Endodermal cell (in vitro differentiated cells): Measurements from ENCODE around the gene ERCC3. TPM values are rescaled to one million over a fixed set of nuclear protein-coding genes. Genes with fewer than 3 reads are reported as not detected.

ENCODE experiments used
- DNase-seq: peaks from one replicate; pipeline ENCODE4 v3.0.0-alpha.2; 2017
- H3K27ac ChIP-seq: 2 replicates; pipeline ENCODE4 v1.5.1; 2013; ENCODE audit warnings: mild to moderate bottlenecking, low read depth, low read length, moderate library complexity
- H3K27me3 ChIP-seq: 2 replicates; pipeline ENCODE4 v1.6.1; 2013; ENCODE audit warnings: mild to moderate bottlenecking, low read length, moderate library complexity; ENCODE audit not compliant: insufficient read depth, control insufficient read depth, poor library complexity, severe bottlenecking
- H3K36me3 ChIP-seq: 2 replicates; pipeline ENCODE4 v1.7.0; 2013; ENCODE audit warnings: mild to moderate bottlenecking, low read length, moderate library complexity; ENCODE audit not compliant: control insufficient read depth, insufficient read depth
- H3K4me1 ChIP-seq: one replicate; pipeline ENCODE4 v1.7.0; 2013; ENCODE audit warnings: low read length; ENCODE audit not compliant: control insufficient read depth, insufficient read depth
- H3K4me3 ChIP-seq: 2 replicates; pipeline ENCODE4 v1.5.1; 2013; ENCODE audit warnings: mild to moderate bottlenecking, low read length, moderate library complexity
- H3K9ac ChIP-seq: 2 replicates; pipeline ENCODE4 v1.6.1; 2013; ENCODE audit warnings: mild to moderate bottlenecking, low read length, moderate library complexity; ENCODE audit not compliant: poor library complexity, severe bottlenecking; ENCODE audit errors: extremely low read depth
- H3K9me3 ChIP-seq: 2 replicates; pipeline ENCODE4 v1.6.1; 2013; ENCODE audit warnings: mild to moderate bottlenecking, low read length, moderate library complexity; ENCODE audit not compliant: control insufficient read depth
- H3K27ac Mint-ChIP-seq: 2 replicates; pipeline ENCODE4 v1.8.0; 2020; ENCODE audit warnings: mixed read lengths
- H3K27me3 Mint-ChIP-seq: 2 replicates; pipeline ENCODE4 v1.8.0; 2021; ENCODE audit warnings: mild to moderate bottlenecking, mixed read lengths; ENCODE audit not compliant: insufficient read depth
- H3K36me3 Mint-ChIP-seq: 2 replicates; pipeline ENCODE4 v1.8.0; 2020; ENCODE audit warnings: low read depth, mixed read lengths
- H3K4me1 Mint-ChIP-seq: 2 replicates; pipeline ENCODE4 v1.8.0; 2020; ENCODE audit warnings: mixed read lengths
- H3K4me3 Mint-ChIP-seq: 2 replicates; pipeline ENCODE4 v1.8.0; 2020; ENCODE audit warnings: mild to moderate bottlenecking, moderate library complexity, mixed read lengths
- H3K9me3 Mint-ChIP-seq: 2 replicates; pipeline ENCODE4 v1.8.0; 2020; ENCODE audit warnings: mild to moderate bottlenecking, mixed read lengths
- WGBS, 2 experiments: methylation state at CpG; one replicate each; pipeline versions ENCODE4 v1.1.5 to v1.1.7; 2013; ENCODE audit warnings: missing lambda C conversion rate in 2 of 2, mixed read lengths in 1 of 2; ENCODE audit not compliant: insufficient coverage in 1 of 2, insufficient read length in 1 of 2; 5-methylcytosine and 5-hydroxymethylcytosine counted together
- total RNA-seq, 2 donors: library from RNA; stranded (reverse); fragmentation: NEBNext Ultra II Directional in 1 of 2; extraction: Animal tissue kit (Norgen Biotek cat#: 25700) in 1 of 2; gene quantifications; 2 replicates in 1 of 2; 3 replicates in 1 of 2; pipeline ENCODE4 v1.2.1, GENCODE V29; 2021
- TF ChIP-seq, protein P1 (sequence below): fragments of 200-600 bp; sonication (generic); conservative IDR thresholded peaks from 2 replicates; pipeline ENCODE4 v1.5.0; 2021; ENCODE audit warnings: antibody characterized with exemption, mild to moderate bottlenecking

The ERCC3 gene
- total RNA-seq, 2 donors from 2014 or later, result 64.5 to 72.6 TPM

DNA sequence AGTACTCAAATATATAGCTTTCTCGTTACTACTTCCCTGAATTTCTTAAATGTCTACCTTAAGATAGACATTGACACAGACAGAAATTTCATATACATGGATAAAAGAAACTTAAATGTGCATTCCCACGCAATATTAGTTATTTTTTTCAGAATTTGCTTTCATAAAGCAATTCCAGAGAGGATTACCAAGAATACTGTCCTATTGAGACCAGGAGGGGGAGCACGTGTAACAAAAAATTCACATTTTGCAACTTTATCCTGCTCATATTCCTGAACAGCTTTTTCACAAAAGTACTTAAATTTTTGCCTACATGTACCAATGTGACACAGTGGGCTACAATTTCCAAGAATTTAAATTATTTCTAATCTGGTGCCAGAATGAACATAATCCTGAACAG, 30.7 kb upstream of the ERCC3 start:
- Mint-ChIP-seq H3K36me3 (peaks cover 37% of the 10 kb centered on the region), H3K4me1 (no peaks in the 10 kb centered on the region), H3K27me3 (no peaks in the 10 kb centered on the region), H3K27ac (no peak overlapping the region), H3K9me3 (peaks cover 6% of the 10 kb centered on the region), H3K4me3 (no peak overlapping the region)
- Histone ChIP-seq H3K27me3 (no peaks in the 10 kb centered on the region), H3K27ac (no peak overlapping the region), H3K4me1 (no peaks in the 10 kb centered on the region), H3K9ac (no peak overlapping the region), H3K4me3 (no peak overlapping the region), H3K36me3 (peaks cover 65% of the 10 kb centered on the region), H3K9me3 (peaks cover 7% of the 10 kb centered on the region)
- no peak for DNase-seq
- 62% methylated on average over 3 of the region's 3 CpGs; no CpG with 5 or more reads in 1 of the 2 experiments for WGBS, 2 experiments
- TF ChIP-seq, protein P1, sequence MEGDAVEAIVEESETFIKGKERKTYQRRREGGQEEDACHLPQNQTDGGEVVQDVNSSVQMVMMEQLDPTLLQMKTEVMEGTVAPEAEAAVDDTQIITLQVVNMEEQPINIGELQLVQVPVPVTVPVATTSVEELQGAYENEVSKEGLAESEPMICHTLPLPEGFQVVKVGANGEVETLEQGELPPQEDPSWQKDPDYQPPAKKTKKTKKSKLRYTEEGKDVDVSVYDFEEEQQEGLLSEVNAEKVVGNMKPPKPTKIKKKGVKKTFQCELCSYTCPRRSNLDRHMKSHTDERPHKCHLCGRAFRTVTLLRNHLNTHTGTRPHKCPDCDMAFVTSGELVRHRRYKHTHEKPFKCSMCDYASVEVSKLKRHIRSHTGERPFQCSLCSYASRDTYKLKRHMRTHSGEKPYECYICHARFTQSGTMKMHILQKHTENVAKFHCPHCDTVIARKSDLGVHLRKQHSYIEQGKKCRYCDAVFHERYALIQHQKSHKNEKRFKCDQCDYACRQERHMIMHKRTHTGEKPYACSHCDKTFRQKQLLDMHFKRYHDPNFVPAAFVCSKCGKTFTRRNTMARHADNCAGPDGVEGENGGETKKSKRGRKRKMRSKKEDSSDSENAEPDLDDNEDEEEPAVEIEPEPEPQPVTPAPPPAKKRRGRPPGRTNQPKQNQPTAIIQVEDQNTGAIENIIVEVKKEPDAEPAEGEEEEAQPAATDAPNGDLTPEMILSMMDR, result peak; percentile 80

DNA sequence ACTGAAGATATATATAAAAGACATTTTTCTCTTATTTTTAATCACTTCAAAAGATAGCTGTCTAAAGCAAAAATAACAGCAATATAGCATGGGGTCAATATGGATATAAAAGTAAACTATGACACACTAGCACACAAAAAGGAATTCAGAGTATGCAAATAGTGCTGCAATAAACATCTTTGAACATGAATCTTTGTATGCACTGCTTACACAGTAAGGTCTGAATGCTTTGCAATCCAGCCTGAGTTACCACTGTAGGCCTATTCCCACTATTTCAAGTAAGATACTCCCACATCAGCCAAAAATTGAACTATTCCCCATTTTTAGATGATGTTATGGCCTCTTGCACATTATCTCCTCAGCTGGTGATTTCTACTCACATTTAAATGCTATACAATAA, 27.4 kb upstream of the ERCC3 start:
- H3K27me3 ChIP-seq, result no peaks in the 10 kb centered on the region
- H3K36me3 ChIP-seq, result peaks cover 69% of the 10 kb centered on the region
- H3K9me3 ChIP-seq, result peaks cover 7% of the 10 kb centered on the region
- H3K27ac Mint-ChIP-seq, result no peak overlapping the region
- H3K4me3 Mint-ChIP-seq, result no peak overlapping the region
- H3K9me3 Mint-ChIP-seq, result peaks cover 6% of the 10 kb centered on the region
- peaks cover 51% of the 10 kb centered on the region for H3K36me3 Mint-ChIP-seq
- no peaks in the 10 kb centered on the region for H3K4me1 Mint-ChIP-seq
- H3K4me1 ChIP-seq, result no peaks in the 10 kb centered on the region
- no peaks in the 10 kb centered on the region for H3K27me3 Mint-ChIP-seq
- TF ChIP-seq, protein P1, result no peak
- no peak overlapping the region for H3K4me3 ChIP-seq
- no peak overlapping the region for H3K9ac ChIP-seq
- no peak overlapping the region for H3K27ac ChIP-seq
- DNase-seq, result no peak

DNA sequence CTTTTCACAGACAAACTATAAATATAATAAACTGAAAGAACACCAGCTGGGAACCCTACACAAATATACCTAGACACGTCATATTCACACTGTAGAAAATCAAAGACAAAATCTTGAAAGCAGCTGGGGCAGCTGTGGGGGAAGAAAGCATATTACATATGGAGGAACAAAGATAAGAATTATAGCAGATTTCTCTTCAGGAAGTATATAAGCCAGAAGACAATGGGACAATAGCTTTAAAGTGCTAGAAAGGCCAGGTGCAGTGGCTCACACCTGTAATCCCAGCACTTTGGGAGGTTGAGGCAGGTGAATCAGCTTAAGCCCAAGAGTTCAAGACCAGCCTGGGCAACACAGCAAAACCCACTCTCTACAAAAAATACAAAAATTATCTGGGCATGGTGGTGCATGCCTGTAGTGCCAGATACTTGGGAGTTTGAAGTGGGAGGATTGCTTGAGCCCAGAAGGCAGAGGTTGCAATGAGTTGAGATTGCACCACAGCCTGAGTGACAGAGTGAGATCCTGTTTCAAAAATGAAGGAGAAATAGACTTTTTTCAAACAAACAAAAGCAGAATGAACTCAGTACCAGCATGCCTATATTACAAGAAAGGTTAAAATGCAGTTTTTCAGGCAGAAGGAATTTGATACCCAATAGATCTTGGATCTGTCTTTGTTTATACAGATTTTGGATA, 26.8 kb upstream of the ERCC3 start:
- H3K9ac ChIP-seq, result no peak overlapping the region
- Mint-ChIP-seq H3K4me3 (no peak overlapping the region), H3K27me3 (no peaks in the 10 kb centered on the region), H3K4me1 (no peaks in the 10 kb centered on the region), H3K36me3 (peaks cover 51% of the 10 kb centered on the region), H3K9me3 (peaks cover 6% of the 10 kb centered on the region), H3K27ac (no peak overlapping the region)
- TF ChIP-seq, protein P1, result no peak
- no peaks in the 10 kb centered on the region for H3K4me1 ChIP-seq
- H3K9me3 ChIP-seq, result peaks cover 7% of the 10 kb centered on the region
- H3K4me3 ChIP-seq, result no peak overlapping the region
- H3K36me3 ChIP-seq, result peaks cover 68% of the 10 kb centered on the region
- H3K27ac ChIP-seq, result no peak overlapping the region
- DNase-seq, result no peak
- no peaks in the 10 kb centered on the region for H3K27me3 ChIP-seq
- WGBS, 2 experiments, result 88% methylated on average over 1 of the region's 1 CpG; no CpG with 5 or more reads in 1 of the 2 experiments
